ENCODE measurements around the gene TRO. TPM values are rescaled to one million over a fixed set of nuclear protein-coding genes. Genes with fewer than 3 reads are reported as not detected.

The TRO gene
- total and polyA plus RNA-seq, 2 experiments from 2014 or later = 36.8 to 53.4 TPM

- no peak for TF ChIP-seq ZNF462 (CRISPR knock-in tag; IDR thresholded peaks at IDR 0.05)
- no peak for TF ChIP-seq ETS1 (IDR thresholded peaks at IDR 0.05)
- TF ChIP-seq STAT1 (IDR thresholded peaks at IDR 0.05; ENCODE audit: unreplicated experiment) = no peak
Observed at GRCh38 chrX:54926978-54927377, 6.4 kb downstream of the TRO start (continued).

DNA sequence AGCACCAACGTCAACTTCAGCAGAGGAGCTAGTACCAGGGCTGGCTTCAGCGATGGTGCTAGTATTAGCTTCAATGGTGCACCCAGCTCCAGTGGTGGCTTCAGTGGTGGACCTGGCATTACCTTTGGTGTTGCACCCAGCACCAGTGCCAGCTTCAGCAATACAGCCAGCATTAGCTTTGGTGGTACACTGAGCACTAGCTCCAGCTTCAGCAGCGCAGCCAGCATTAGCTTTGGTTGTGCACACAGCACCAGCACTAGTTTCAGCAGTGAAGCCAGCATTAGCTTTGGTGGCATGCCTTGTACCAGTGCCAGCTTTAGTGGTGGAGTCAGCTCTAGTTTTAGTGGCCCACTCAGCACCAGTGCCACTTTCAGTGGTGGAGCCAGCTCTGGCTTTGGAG is 8.3 kb downstream of the TRO start:
- no peak overlapping the region for H2AFZ ChIP-seq
- H4K20me1 ChIP-seq (replicated peaks; ENCODE audit: insufficient read depth) = no peaks in the 10 kb centered on the region
- no peaks in the 10 kb centered on the region for H3K4me1 Mint-ChIP-seq
- no peaks in the 10 kb centered on the region for H3K36me3 ChIP-seq (ENCODE audit: insufficient read depth)
- no peaks in the 10 kb centered on the region; the same call in 2 of the 3 replicates for H3K9me3 Mint-ChIP-seq
- no peaks in the 10 kb centered on the region for H3K9me2 ChIP-seq (ENCODE audit: insufficient read depth)
- H3K27ac Mint-ChIP-seq = no peak overlapping the region
- H3K4me3 ChIP-seq = no peak overlapping the region
- H3K4me1 ChIP-seq (ENCODE audit: insufficient read depth) = no peaks in the 10 kb centered on the region
- no peak overlapping the region for H3K27ac ChIP-seq (ENCODE audit: low read depth)
- no peaks in the 10 kb centered on the region for H3F3A ChIP-seq (replicated peaks; ENCODE audit: low read depth)
- no peak for DNase-seq (ENCODE audit: low spot score)
- peaks cover 54% of the 10 kb centered on the region for H3K36me3 Mint-ChIP-seq (ENCODE audit: low read depth)
- no peaks in the 10 kb centered on the region for H3K79me2 ChIP-seq (replicated peaks; ENCODE audit: insufficient read depth)
- no peak overlapping the region for H3K4me2 ChIP-seq
- H3K4me3 Mint-ChIP-seq = no peak overlapping the region
- ATAC-seq = no peak
- H3K27me3 ChIP-seq (ENCODE audit: insufficient read depth) = no peaks in the 10 kb centered on the region
- H3K27me3 Mint-ChIP-seq (ENCODE audit: insufficient read depth, low read depth, poor library complexity) = no peaks in the 10 kb centered on the region
- TF ChIP-seq, protein P1, sequence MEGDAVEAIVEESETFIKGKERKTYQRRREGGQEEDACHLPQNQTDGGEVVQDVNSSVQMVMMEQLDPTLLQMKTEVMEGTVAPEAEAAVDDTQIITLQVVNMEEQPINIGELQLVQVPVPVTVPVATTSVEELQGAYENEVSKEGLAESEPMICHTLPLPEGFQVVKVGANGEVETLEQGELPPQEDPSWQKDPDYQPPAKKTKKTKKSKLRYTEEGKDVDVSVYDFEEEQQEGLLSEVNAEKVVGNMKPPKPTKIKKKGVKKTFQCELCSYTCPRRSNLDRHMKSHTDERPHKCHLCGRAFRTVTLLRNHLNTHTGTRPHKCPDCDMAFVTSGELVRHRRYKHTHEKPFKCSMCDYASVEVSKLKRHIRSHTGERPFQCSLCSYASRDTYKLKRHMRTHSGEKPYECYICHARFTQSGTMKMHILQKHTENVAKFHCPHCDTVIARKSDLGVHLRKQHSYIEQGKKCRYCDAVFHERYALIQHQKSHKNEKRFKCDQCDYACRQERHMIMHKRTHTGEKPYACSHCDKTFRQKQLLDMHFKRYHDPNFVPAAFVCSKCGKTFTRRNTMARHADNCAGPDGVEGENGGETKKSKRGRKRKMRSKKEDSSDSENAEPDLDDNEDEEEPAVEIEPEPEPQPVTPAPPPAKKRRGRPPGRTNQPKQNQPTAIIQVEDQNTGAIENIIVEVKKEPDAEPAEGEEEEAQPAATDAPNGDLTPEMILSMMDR (conservative IDR thresholded peaks at IDR 0.05; ENCODE audit: low read depth in 2 of 2) = no peak
- no peak for TF ChIP-seq ETS1 (IDR thresholded peaks at IDR 0.05)
- TF ChIP-seq NANOG (IDR thresholded peaks at IDR 0.05; ENCODE audit: borderline replicate concordance) = no peak
- TF ChIP-seq ZNF462 (CRISPR knock-in tag; IDR thresholded peaks at IDR 0.05) = no peak

Measured in GM23338 (cell line).